ENCODE results near the gene C9orf43. TPM values are rescaled to one million over a fixed set of nuclear protein-coding genes. Genes with fewer than 3 reads are reported as not detected.

The C9orf43 gene
- total RNA-seq, 1 donor = 0.43 TPM

DNA sequence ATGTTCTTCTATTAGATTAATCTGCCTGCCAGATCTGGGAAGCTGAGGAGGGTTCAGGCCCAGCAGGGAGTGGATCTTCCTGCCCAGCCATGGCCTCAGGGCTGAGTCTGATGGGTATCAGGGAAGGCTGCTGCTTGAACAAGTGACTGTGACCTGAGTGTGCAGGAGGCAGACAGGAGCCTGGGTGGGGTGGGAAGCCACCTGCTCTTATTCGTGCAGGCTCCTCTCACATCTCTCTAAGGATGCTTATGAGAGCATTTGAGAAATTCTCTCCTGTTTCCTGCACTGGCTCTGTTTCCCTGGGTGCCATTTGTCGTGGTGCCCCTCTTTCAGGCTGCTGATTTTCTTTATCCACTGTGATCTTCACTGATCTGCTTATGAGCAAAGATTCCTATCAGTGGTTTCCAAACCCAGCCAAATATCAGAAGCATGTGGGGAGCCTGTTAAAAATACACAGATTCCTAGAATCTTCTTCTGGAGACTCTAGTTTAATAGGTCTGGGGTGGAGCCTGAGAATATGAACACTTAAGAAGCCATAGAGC is 55.1 kb downstream of the C9orf43 start:
- no peak for DNase-seq (ENCODE audit: low read depth)
- no peak for TF ChIP-seq CTCF (IDR thresholded peaks at IDR 0.05; ENCODE audit: insufficient read depth, low read depth, low read length)
- no peak overlapping the region for H3K4me3 ChIP-seq (ENCODE audit: low read depth, low read length)

- no peak overlapping the region for H3K4me3 ChIP-seq (ENCODE audit: low read depth, low read length)
- DNase-seq (ENCODE audit: low read depth) = no peak
These were observed 56.6 kb downstream of the C9orf43 start for GRCh38 chr9:113467183-113467582.

DNA sequence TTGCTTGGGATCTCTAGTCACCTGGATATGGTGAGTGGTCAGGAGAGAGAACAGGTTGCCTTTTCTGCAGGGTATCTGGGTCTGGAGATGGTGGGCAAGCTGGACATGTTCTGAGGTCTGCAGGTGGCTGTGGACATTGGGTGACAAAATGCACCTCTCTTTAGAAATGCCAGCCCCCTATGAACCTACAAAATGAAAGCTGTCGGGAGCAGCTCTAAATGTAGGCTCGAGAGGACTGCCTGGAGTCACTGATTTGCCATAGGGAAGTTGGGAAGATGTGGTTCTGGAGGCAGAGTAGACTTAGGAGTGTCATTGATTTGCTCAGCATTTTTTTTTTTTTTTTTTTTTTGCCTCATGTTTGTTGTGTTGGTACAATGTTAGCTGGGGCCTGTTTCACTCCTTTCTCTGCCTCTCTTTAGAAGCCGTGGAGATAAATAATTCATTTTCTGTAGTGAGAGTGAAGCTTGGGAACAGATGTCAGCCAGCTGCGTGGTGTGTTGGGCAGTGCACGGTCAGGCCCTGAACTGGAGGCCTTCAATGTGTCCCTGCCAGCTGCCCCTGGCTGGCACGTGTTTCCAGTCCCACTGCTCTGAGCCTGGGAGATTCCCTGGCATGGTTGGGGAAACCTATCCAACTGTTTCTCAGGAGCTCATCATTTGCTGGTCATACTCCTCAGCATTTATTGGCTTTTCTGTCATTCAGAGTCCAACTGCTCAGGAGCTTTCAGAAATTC is 58.3 kb downstream of the C9orf43 start:
- no peak for TF ChIP-seq CTCF (IDR thresholded peaks at IDR 0.05; ENCODE audit: insufficient read depth, low read depth, low read length)
- H3K4me3 ChIP-seq (ENCODE audit: low read depth, low read length) = no peak overlapping the region
- no peak for DNase-seq (ENCODE audit: low read depth)

More at GRCh38 chr9:113467183-113467582, 56.6 kb downstream of the C9orf43 start:
- TF ChIP-seq CTCF (IDR thresholded peaks at IDR 0.05; ENCODE audit: insufficient read depth, low read depth, low read length) = no peak

DNA sequence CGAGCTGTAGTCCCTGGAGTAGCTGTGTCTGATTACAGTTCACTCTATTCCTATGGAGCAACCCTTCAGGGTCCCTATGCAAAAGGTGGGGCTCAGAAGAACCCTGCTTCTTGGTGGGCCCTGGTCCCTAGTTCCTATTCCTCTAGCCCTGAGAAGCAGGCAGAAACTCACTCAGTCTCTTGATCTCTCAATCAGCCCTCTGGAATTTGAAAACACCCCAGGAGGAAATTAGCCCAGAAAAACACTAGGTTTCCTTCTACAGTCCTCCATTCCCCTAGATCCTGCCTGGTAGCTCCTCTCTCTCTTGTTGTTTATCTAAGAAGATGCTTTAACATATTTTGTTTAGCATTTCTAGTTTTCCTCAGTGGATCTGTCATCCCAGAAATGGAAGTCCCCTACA is 60.6 kb downstream of the C9orf43 start:
- DNase-seq (ENCODE audit: low read depth) = no peak
- no peak overlapping the region for H3K4me3 ChIP-seq (ENCODE audit: low read depth, low read length)
- TF ChIP-seq CTCF (IDR thresholded peaks at IDR 0.05; ENCODE audit: insufficient read depth, low read depth, low read length) = no peak

DNA sequence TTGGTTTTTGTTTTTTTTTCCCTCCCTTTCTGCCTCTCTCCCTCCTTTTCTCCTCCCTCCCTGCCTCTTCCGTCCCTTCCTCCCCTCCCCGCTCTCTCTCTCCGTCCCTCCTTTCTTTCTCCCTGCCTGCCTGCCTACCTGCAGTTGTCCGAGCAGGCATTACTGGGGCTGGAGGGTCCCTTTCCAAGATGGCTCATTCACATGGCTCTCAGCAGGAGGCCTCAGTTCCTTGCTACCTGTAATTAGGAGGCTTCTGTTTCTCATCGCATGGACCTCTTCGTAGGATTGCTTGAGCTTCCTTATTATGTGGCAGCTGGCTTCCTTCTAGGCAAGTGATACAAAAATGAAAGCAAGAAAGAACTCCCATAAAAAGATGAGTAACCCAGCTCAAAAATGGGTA is 61.0 kb downstream of the C9orf43 start:
- peak; percentile 36 for DNase-seq (ENCODE audit: low read depth)
- H3K4me3 ChIP-seq (ENCODE audit: low read depth, low read length) = no peak overlapping the region
- TF ChIP-seq CTCF (IDR thresholded peaks at IDR 0.05; ENCODE audit: insufficient read depth, low read depth, low read length) = no peak

GRCh38 chr9:113472199-113472598 is 61.7 kb downstream of the C9orf43 start:
- no peak for DNase-seq (ENCODE audit: low read depth)
- no peak overlapping the region for H3K4me3 ChIP-seq (ENCODE audit: low read depth, low read length)
- TF ChIP-seq CTCF (IDR thresholded peaks at IDR 0.05; ENCODE audit: insufficient read depth, low read depth, low read length) = no peak
